ENCODE measurements around the gene BBX.

DNA sequence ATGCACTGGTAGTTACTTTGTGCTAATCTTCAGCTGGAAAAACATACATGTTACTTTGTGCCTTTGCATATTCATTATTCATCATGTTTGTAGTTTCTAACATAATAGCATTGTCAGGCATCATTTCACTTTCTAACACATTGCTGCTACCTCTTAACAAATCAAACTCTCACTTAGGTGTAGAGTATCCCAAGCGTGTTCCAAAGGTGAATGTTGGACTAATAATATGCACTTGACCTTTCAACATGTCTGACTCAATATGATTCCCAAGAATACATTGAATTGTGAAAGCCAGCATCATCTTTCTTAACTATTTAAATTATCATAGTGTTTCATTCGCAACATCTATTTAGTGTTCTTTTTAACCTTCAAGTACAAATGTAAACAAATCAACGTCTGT lies 211.6 kb downstream of the BBX start:
- TF ChIP-seq ELF4 (CRISPR knock-in tag; IDR thresholded peaks at IDR 0.05; ENCODE audit: borderline replicate concordance) (no peak), ZSCAN21 (CRISPR knock-in tag; IDR thresholded peaks at IDR 0.05; ENCODE audit: borderline replicate concordance) (no peak)
